Measurements from ENCODE around the gene ABCC2. TPM values are rescaled to one million over a fixed set of nuclear protein-coding genes. Genes with fewer than 3 reads are reported as not detected.
"Not testable (repeated sequence)": the region's sequence is repeated elsewhere in the genome, so short reads cannot be mapped to it uniquely, and the experiment has no call there.

The ABCC2 gene
- total RNA-seq (2014; rRNA removed; shearing (Covaris generic)) = 0.38 and 0.85 TPM in 2 replicates
- total RNA-seq (2022) = 0.59 and 1.2 TPM in 2 replicates
- Bru-seq, nascent RNA = percentile 29 among the genes with signal in this experiment
- percentile 37 among the genes with signal in this experiment for BruChase-seq, experiment 1, labeled RNA remaining after a 6-hour chase
- percentile 38 among the genes with signal in this experiment for BruChase-seq, experiment 2, labeled RNA remaining after a 2-hour chase
- long read RNA-seq, partial matches to known transcripts = 0 of 1 reads
- long read RNA-seq, other reads (novel, unspliced or antisense) = 1 of 1 reads

GRCh38 chr10:99782447-99783286, at the start of gene ABCC2:
Gene ABCC2, plus strand, starts transcription at chr10:99782640. Its CDS starts 205 bp downstream, at chr10:99782845.
- Histone ChIP-seq H3K79me2 (ENCODE audit: insufficient read depth, low read depth, low read length) (no peaks in the 10 kb centered on the region), H3K4me2 (ENCODE audit: low read length) (no peak within 1 kb of the TSS), H2AFZ (ENCODE audit: low read length) (no peak within 1 kb of the TSS), H4K20me1 (ENCODE audit: insufficient read depth, low read length) (no peaks in the 10 kb centered on the region), H3K27ac (ENCODE audit: low read depth, low read length, poor library complexity, severe bottlenecking) (no peak within 1 kb of the TSS), H3K9me3 (ENCODE audit: low read length) (no peaks in the 10 kb centered on the region), H3K4me3 (ENCODE audit: low read depth, low read length, poor library complexity, severe bottlenecking) (no peak within 1 kb of the TSS), H3K9me2 (ENCODE audit: insufficient read depth, low read length) (no peaks in the 10 kb centered on the region), H3K36me3 (ENCODE audit: insufficient read depth, low read length) (no peaks in the 10 kb centered on the region), H3K4me1 (ENCODE audit: insufficient read depth, low read length, poor library complexity, severe bottlenecking) (peaks cover 22% of the 10 kb centered on the region)
- BruUV-seq (replicated peaks) = no TSS peak
- CTCF ChIA-PET (ENCODE audit: unreplicated experiment) = no interaction called here
- intact Hi-C loops (cut with micrococcal nuclease; ENCODE audit: unreplicated experiment) = no loop called here
- TF ChIP-seq CTCF (conservative IDR thresholded peaks at IDR 0.05; ENCODE audit: low read length) (no peak), EZH2phosphoT487 (IDR thresholded peaks at IDR 0.05; ENCODE audit: borderline replicate concordance, low read depth, low read length) (no peak)
- DNase-seq (ENCODE audit: low spot score) = no peak
- POLR2A ChIA-PET = no interaction called here

- H3K79me2 ChIP-seq (ENCODE audit: insufficient read depth, low read depth, low read length) = peaks cover 38% of the 10 kb centered on the region; the same call in 1 of the 2 replicates
- H3K4me3 ChIP-seq (ENCODE audit: low read depth, low read length, poor library complexity, severe bottlenecking) = peak overlapping the region; percentile 78
- POLR2A ChIA-PET = interaction anchor here (0.6 to 3.6 kb wide), 3 partner anchors 8 to 47 kb away, joined by 3 to 17 read pairs (median 8); no protein-coding TSS in a partner anchor
- TF ChIP-seq EZH2phosphoT487 (IDR thresholded peaks at IDR 0.05; ENCODE audit: borderline replicate concordance, low read depth, low read length) (no peak), CTCF (conservative IDR thresholded peaks at IDR 0.05; ENCODE audit: low read length) (no peak)
- H4K20me1 ChIP-seq (ENCODE audit: insufficient read depth, low read length) = no peaks in the 10 kb centered on the region
- CTCF ChIA-PET (ENCODE audit: unreplicated experiment) = no interaction called here
- no peaks in the 10 kb centered on the region; the same call in 1 of the 2 replicates for H3K9me3 ChIP-seq (ENCODE audit: low read length)
- no peaks in the 10 kb centered on the region for H3K9me2 ChIP-seq (ENCODE audit: insufficient read depth, low read length)
- H3K4me1 ChIP-seq (ENCODE audit: insufficient read depth, low read length, poor library complexity, severe bottlenecking) = peaks cover 18% of the 10 kb centered on the region
- DNase-seq (ENCODE audit: low spot score) = no peak
- no peak overlapping the region for H3K27ac ChIP-seq (ENCODE audit: low read depth, low read length, poor library complexity, severe bottlenecking)
- H3K36me3 ChIP-seq (ENCODE audit: insufficient read depth, low read length) = peaks cover 33% of the 10 kb centered on the region
- H2AFZ ChIP-seq (ENCODE audit: low read length) = no peak overlapping the region
- TSS peak; percentile 60 for BruUV-seq (replicated peaks)
- H3K4me2 ChIP-seq (ENCODE audit: low read length) = peak overlapping the region; percentile 75
- intact Hi-C loops (cut with micrococcal nuclease; ENCODE audit: unreplicated experiment) = loop anchor here (2.0 to 10.0 kb wide), 5 partner anchors 45 to 299 kb away; partner anchors contain the start of genes ENTPD7, GOT1 and SLC25A28
Observed at GRCh38 chr10:99733366-99733765, 49.1 kb upstream of the ABCC2 start.

GRCh38 chr10:99734111-99734510, 48.3 kb upstream of the ABCC2 start:
- peaks cover 36% of the 10 kb centered on the region for H3K36me3 ChIP-seq (ENCODE audit: insufficient read depth, low read length)
- H3K4me2 ChIP-seq (ENCODE audit: low read length); H4K20me1 ChIP-seq (ENCODE audit: insufficient read depth, low read length); DNase-seq (ENCODE audit: low spot score); H3K9me2 ChIP-seq (ENCODE audit: insufficient read depth, low read length); H3K27ac ChIP-seq (ENCODE audit: low read depth, low read length, poor library complexity, severe bottlenecking); BruUV-seq (replicated peaks); H3K4me3 ChIP-seq (ENCODE audit: low read depth, low read length, poor library complexity, severe bottlenecking); H2AFZ ChIP-seq (ENCODE audit: low read length); CTCF ChIA-PET (ENCODE audit: unreplicated experiment); H3K9me3 ChIP-seq (ENCODE audit: low read length): not testable (repeated sequence)
- H3K79me2 ChIP-seq (ENCODE audit: insufficient read depth, low read depth, low read length) = peaks cover 38% of the 10 kb centered on the region; the same call in 1 of the 2 replicates
- intact Hi-C loops (cut with micrococcal nuclease; ENCODE audit: unreplicated experiment) = loop anchor here (5.0 to 10.0 kb wide), 3 partner anchors 112 to 299 kb away; partner anchors contain the start of genes GOT1 and SLC25A28
- peaks cover 18% of the 10 kb centered on the region for H3K4me1 ChIP-seq (ENCODE audit: insufficient read depth, low read length, poor library complexity, severe bottlenecking)
- POLR2A ChIA-PET = interaction anchor here (3.6 kb wide), 1 partner anchor 12 kb away, joined by 17 read pairs; no protein-coding TSS in a partner anchor

All from OCI-LY7 (cell line).